HG03097 (cell line): ENCODE results near the gene ABCB4.
"Not testable (repeated sequence)": the region's sequence is repeated elsewhere in the genome, so short reads cannot be mapped to it uniquely, and the experiment has no call there.

Source experiments
- ATAC-seq: cut with Tn5 transposase; IDR thresholded peaks from one replicate; pipeline ENCODE4 v1.9.1; 2021; ENCODE audit not compliant: unreplicated experiment, low FRiP score

Gene ABCB4

DNA sequence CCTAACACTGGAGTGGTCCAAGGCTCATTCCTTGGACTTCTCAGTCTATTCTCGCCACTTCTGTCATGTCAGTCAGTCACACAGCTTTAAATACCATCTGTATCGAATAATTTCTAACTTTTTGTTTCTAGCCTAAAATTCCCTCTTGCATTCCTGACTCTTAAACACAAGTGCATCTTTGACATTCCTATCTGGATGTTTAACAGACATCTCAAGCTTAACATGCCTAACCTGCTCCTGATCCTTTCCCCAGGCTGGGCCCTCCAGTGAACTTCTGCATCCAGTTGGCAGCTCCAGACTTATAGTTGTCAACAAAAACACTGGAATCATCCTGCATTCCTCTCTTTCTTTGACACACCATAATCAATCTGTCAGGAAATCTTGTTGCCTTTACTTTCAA is 4.5 kb upstream of the ABCB4 start:
- no peak for ATAC-seq

DNA sequence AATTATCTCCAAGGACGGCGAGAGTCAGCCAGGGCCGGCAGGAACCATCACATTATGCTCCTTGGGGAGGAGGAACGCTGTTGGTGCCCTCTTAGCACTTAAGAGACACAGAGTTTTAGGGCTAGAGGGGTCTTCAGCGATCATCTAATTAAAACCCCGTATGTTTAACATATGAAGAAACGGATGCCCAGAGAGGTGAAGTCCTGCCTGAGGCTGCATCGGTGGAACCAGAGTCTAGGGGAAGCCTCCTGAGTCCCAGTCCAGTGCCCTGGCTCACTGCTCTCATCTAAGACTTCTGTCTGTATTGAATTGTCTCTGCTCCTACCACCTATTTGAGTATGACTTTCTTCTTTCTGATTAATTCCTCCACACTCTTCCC is 688 bp upstream of the ABCB4 start:
- ATAC-seq, result no peak

DNA sequence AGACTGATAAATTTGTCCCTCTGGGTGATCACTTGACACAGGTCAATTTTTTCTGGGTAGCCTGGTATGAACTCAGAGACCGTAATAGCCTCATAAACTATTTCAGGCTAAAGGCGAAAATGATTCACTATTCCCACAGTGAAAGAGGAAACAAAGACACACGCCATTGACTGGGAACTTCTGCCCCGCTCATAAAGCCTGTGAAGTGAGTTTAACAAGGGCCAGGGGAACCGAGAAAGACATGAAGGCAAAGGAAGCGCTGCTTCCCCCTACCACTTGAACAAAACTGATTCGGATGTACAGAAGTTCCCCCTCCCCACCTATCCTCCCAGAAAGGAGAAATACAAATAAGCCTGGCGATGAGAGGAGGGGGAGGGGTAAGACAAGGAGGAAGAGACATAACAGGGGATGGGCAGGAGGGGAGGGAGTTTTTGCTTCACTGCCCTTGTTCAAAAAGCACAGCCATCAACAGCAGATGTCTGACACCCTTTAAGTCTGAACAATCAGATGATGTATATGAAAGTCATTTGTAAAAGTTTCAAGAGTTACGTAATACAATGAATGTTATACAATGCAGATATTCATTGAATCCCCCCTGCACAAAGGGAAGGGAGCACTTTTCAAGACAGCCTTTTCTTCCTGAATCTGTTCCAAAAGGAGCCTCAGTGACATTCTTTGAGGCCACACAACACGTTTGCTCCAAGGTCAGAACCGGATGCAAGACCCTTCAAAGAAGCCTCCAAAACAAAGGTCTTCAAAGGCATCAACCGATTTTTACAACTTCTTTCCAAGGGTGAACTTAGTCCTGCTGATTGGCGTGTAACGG is 734 bp downstream of the ABCB4 start:
- ATAC-seq, result peak; percentile 77

DNA sequence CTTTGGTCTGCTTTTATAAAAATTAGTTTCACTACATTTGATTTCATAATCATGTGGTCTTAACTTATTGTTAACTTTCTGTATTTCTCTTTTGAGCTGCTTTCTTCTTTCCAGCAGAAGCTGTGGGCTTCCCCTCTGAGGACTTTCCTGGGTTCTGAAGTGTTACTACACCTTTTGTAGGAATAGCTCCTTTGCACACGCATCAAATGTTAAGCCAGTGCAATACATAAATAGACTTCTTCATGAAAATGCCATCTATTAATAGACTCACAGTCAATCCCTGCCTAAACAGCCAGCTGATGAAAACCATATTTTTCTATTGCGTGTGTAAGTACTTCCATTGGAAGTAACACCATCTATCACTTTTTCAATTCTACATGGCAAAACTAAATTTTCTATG is 1.5 kb downstream of the ABCB4 start:
- ATAC-seq, result no peak

DNA sequence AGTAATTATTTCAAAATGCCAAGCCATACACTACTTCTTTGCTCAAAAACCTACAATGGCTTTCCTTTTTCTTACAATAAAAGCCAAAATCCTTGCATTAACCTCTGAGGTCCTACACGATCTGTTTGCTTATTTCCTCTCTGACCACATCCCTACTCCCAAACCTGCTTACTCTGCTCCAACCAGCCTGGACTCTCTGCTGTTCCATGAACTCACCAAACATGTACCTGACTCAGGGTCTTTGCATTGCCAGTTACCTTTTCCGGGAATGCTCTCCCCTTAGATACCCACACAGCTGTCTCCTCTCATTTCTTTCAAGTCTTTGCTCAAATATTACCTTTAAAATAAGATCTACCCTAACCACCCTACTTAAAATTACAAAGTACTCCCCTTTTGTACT is 2.3 kb downstream of the ABCB4 start:
- ATAC-seq, result no peak

DNA sequence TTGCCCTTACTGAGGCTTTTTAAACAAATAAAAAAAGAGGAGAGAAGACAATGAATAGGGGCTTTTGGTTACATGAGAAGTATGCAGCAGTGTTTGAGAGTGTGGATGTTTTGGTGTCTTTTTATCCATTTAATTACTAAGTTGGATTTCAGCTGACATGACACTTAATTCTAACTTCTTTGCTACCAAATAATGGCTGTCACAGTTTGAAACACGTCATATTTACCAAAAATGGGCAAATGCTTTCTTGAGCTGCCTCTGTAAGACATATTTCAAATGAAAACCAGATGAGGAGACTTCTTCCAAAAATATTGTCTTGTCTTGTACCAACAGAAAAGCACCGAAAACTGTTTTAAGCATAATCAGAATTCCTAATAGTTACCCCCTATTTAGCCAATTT is 4.0 kb downstream of the ABCB4 start:
- ATAC-seq, result no peak

DNA sequence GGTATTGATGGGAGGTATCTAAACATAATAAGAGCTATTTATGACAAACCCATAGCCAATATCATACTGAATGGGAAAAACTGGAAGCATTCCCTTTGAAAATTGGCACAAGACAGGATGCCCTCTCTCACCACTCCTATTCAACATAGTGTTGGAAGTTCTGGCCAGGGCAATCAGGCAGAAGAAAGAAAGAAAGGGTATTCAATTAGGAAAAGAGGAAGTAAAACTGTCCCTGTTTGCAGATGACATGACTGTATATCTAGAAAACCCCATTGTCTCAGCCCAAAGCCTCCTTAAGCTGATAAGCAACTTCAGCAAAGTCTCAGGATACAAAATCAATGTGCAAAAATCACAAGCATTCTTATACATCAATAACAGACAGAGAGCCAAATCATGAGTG is 6.3 kb downstream of the ABCB4 start:
- ATAC-seq, result not testable (repeated sequence)

DNA sequence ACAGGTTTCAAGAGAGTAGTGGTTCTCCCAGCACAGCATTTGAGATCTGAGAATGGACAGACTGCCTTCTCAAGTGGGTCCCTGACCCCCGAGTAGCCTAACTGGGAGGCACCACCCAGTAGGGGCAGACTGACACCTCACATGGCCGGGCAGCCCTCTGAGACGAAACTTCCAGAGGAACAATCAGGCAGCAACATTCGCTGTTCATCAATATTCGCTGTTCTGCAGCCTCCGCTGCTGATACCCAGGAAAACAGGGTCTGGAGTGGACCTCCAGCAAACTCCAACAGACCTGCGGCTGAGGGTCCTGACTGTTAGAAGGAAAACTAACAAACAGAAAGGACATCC is 10.0 kb downstream of the ABCB4 start:
- ATAC-seq, result not testable (repeated sequence)

DNA sequence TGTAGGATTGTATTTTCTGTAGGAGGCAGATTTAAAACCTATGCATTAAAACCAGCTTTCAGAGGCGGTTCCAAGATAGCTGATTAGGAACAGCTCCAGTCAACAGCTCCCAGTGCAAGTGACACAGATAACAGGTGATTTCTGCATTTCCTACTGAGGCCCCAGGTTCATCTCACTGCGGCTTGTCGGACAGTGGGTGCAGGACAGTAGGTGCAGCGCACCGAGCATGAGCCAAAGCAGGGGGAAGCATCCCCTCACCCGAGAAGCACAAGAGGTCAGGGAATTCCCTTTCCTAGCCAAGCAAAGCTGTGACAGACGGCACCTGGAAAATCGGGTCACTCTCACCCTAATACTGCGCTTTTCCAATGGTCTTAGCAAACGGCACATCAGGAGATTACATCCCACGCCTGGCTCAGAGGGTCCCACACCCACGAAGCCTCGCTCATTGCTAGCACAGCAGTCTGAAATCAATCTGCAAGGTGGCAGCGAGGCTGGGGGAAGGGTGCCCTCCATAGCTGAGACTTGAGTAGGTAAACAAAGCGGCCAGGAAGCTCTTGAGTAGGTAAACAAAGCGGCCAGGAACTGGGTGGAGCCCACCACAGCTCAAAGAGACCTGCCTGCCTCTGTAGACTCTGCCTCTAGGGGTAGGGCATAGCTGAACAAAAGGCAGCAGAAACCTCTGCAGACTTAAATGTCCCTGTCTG is 10.5 kb downstream of the ABCB4 start:
- ATAC-seq, result not testable (repeated sequence)

DNA sequence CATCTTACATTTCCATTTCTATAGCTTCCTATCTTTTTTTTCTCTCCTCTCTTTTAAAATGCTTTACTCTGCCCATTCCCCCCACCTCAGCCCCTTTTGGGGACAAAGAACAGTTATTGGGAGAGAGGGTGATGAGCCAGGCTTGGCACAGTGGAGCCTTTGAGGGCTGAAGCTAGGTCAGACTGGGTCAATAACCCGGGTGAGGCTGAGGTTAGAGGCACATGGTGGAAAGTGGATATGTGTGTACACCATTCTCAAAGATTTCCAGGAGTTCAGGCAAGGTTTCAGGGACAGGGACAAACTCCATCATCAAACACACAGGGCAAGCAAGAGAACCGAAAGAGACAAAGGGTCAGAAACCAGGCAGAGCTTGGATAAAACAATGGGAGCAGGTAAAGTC is 11.5 kb downstream of the ABCB4 start:
- no peak for ATAC-seq

DNA sequence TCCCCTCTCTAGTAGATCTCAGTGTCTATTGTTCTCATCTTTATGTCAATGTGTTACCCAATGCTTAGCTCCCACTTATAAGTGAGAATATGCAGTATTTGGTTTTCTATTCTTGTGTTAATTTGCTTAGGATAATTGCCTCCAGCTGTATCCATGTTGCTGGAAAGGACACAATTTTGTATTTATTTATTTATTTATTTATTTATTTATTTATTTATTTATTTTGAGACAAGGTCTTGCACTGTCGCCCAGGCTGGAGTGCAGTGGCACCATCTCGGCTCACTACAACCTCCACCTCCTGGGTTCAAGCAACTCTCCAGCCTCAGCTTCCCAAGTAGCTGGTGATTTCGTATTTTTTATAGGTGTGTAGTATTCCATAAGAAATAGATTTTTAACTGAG is 15.0 kb downstream of the ABCB4 start:
- ATAC-seq, result not testable (repeated sequence)

DNA sequence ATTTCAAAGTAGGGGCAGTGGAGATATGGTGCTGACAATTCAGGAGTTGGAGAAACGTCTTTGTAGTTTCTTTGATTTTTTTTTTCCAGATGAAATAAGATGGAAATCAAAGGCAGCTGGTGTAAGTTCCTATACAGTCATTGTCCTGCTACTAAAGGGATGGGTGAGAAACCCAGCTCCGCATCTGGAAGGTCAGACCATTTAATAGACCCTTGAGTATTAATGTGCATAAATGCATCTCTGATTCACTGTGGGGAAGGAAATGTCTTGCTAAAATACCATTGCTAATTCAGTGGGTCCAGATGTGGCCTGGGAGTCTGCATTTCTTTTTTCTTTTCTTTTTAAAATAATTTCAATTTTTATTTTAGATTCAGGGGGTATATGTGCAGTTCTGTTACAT is 15.5 kb downstream of the ABCB4 start:
- ATAC-seq, result no peak

DNA sequence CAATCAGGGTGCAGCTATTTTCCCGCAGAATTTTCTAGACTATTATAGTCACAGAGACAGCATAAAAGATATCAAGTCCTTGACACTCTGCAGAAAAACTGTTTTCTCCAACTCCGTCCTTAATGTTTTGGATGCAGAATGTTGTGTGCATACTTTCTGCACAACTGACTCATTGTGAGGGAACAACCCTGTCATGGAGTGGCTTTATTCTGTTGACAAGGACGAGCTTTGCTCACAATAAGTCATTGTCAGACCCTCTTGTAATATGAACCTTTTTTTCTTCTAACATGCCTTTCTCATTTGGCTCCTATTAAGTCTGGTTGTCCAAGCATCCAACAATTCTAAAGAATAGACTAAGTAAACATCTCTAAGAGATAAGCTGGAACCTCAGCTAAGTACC is 17.3 kb downstream of the ABCB4 start:
- no peak for ATAC-seq

DNA sequence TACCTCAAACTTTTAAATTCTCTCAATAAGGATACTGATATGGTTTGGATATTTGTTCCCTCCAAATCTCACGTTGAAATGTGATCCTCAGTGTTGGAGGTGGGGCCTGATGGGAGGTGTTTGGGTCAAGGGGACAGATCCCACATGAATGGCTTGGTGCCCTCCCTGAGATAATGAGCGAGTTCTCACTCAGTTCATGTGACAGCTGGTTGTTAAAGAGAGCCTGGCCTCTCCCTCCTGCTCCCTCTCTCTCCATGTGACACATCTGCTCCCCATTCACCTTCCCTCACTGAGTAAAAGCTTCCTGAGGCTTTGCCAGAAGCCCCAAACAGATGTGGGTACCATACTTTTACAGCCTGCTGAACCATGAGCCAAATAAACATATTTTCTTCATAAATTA is 19.2 kb downstream of the ABCB4 start:
- no peak for ATAC-seq

DNA sequence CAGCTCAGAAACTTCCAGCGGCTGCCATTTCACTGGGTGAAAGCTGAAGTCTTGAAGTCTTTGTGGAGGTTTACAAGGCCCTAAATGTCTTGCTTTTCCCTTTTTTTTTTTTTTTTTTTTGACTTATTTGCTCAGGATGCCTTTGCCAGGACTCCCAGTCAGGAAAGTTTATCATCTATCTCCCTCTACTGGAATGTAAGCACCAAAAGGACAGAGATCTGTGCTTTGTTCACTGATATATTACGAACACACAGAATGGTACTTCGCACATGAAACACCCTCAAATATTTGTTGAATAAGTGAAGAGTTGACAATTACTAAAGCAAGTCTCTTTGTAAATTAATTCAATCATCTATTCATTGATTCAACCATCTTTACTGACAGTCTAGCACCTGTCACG is 23.2 kb downstream of the ABCB4 start:
- ATAC-seq, result no peak

DNA sequence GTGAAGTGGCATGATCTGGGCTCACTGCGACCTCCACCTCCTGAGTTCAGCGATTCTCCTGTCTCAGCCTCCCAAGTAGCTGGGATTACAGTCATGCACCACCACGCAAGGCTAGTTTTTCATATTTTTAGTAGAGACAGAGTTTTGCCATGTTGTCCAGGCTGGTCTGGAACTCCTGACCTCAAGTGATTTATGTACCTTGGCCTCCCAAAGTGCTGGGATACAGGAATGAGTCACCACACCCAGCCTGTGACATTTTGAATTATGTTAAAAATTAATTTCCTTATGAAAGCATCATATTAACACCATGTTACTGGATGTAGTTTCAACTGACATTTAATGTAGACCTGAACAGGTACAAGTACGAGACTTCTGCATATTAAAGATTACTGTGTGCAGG is 24.3 kb downstream of the ABCB4 start:
- no peak for ATAC-seq

DNA sequence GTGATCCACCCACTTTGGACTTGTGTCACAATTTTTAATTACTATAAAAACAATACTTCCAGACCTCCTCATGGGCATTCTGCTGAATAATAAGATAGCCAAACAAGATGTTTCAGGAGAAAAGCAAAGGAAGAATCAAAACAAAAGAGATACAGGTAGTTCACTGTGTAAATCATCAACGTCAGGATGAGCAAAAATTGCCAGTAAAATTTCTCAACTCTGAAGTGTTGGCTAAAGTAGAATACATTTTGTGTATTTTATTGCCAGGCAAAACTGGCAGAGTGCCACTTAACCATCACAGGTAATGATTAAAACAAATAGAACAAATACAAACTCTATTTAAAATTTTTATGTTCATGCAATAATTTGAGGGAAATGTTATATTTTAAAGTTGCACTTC is 24.8 kb downstream of the ABCB4 start:
- no peak for ATAC-seq

DNA sequence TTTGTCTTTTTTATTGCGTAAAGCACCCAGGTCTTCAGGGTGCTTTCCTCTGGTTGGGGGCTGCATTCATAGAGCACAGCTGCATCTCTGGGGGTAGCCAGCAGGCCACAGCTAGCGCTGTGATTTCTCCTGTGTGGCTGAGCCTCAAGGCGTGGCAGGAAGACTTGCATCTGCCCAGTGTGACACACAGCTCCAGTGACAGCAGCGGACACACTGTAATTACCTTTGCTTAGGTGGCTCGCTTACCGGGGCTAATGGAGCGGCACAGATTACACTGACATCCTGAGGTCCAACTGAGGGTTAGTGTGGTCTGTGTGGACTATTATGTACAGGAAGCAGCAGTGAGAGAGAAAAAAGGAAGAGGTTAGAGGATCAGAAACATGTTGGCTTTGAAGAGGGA is 27.1 kb downstream of the ABCB4 start:
- no peak for ATAC-seq

DNA sequence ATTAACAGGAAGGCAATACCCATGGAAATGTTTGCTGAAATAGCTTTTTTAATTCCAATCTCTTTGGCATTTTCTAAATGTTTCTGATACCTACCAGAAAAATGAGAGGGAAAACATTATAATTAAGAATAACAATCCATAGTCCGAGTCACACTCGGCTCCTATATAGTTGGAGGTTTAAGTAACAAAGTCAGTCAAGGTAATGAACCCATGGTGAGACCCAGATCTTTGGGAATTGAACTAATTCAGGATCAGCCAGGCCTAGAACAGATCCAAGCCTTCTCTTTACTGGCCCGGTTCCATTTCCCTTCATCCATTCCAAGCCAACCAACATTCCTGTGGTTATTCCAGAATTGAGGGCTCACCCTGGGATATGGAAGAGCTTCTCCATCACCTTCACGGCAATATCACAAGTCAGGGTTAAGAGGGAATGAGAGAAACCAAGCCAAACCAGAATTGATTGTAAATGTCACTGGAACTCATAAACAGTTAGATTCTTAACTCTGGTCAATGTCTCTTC is 28.3 kb downstream of the ABCB4 start:
- no peak for ATAC-seq

DNA sequence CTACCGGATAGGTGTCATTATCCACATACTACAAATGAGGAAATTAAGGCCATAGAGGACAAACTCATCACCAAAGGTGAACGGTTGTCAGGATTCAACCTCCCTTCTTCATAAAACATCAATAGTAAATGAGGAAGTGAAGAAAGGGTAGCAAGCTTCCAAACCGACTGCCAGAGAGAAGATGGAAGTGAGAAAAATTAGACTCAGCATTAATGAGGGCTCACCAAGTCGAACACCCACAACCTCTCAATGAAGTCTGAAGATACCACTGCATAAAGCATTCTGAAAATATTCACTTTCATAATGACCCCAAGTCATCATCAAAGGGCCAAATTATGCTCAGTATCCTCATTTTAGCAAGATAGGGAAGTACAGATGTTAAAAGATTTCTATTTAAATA is 29.6 kb downstream of the ABCB4 start:
- ATAC-seq, result no peak

DNA sequence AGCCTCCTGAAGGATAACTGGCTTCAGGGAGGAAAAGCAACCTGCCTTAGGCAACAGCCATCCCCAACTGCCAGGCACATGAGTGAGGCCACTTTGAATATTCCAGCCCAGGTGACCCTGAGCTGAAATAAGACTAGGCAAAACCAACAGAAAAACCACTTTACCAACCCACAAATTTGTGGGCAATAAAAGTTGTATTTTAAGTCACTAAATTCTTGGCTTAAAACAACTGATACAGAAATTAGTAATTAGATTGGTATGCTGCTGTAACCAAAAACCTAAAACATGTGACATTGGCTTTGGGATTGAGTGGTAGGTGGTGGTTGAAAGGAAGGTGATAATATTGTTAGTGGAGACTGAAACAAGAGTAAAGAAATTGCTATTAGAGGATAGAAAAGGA is 39.9 kb downstream of the ABCB4 start:
- no peak for ATAC-seq

DNA sequence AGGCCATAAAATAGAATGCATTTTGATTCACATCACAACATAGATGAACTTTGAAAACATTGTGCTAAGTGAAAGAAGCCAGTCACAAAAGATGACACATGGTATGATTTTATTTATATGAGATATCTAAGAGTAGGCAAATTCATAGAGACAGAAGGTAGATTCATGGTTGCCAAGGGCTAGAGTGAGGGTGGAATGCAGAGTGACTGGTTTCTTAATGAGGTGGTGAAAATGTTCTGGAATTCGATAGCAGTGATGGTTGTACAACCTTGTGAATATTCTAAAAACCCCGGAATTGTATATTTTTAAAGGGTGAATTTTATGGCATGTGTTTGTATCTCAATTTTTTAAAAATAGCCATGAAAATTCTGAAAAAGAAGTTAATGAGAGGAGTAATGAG is 42.9 kb downstream of the ABCB4 start:
- no peak for ATAC-seq
